A549 treated with Mapracorat at 1 μM for 4 hours (cell line): ENCODE data around the gene ZFP69. TPM values are rescaled to one million over a fixed set of nuclear protein-coding genes. Genes with fewer than 3 reads are reported as not detected.

Experiments used
- total RNA-seq: library from RNA; stranded (reverse); fragments of 200-300 nt; extraction: Qiagen RNA extraction; gene quantifications from 5 replicates; pipeline ENCODE4 v1.2.3, GENCODE V29; 2022

Gene ZFP69
- not detected in 5 replicates for total RNA-seq

GRCh38 chr1:40476924-40477677, at the start of gene ZFP69:
ZFP69 (plus strand) TSS chr1:40477290; CDS start chr1:40479362, 2,072 bp downstream.

GRCh38 chr1:40449684-40450494, 27.2 kb upstream of the ZFP69 start, which contains the start of gene ZFP69B:
ZFP69B (plus strand) TSS chr1:40450476; CDS start chr1:40450962, 486 bp downstream.

GRCh38 chr1:40508375-40509341, 31.6 kb downstream of the ZFP69 start, which contains the start of gene EXO5:
EXO5 (plus strand) TSS chr1:40508767; CDS start chr1:40514545, 5,778 bp downstream.

GRCh38 chr1:40531381-40532061, 54.4 kb downstream of the ZFP69 start, which contains the start of gene ZNF684:
ZNF684 (plus strand) TSS chr1:40531637; CDS start chr1:40533167, 1,530 bp downstream.

Other genes with a start within 250 kb of the ZFP69 start
- gene TMCO2, start 229.4 kb upstream of the ZFP69 start, total RNA-seq: not detected in 5 replicates
- 35.7 to 38.8 TPM (median 37.6 TPM) in 5 replicates for gene ZMPSTE24, start 219.1 kb upstream of the ZFP69 start, total RNA-seq
- 0.11 to 0.56 TPM (median 0.29 TPM) in 5 replicates for gene COL9A2, start 160.0 kb upstream of the ZFP69 start, total RNA-seq
- 8.5 to 11.0 TPM (median 9.3 TPM) in 5 replicates for gene SMAP2, start 103.6 kb upstream of the ZFP69 start, total RNA-seq
- 1.3 to 2.2 TPM (median 1.7 TPM) in 5 replicates for gene ZFP69B, start 26.8 kb upstream of the ZFP69 start, total RNA-seq
- gene EXO5, start 31.5 kb downstream of the ZFP69 start, total RNA-seq: 3.7 to 4.8 TPM (median 4.0 TPM) in 5 replicates
- gene ZNF684, start 54.3 kb downstream of the ZFP69 start, total RNA-seq: 2.0 to 3.4 TPM (median 2.7 TPM) in 5 replicates
- 0.97 to 1.3 TPM (median 1.1 TPM) in 5 replicates for gene RIMS3, start 188.4 kb downstream of the ZFP69 start, total RNA-seq
- 32.4 to 38.4 TPM (median 36.5 TPM) in 5 replicates for gene NFYC, start 214.4 kb downstream of the ZFP69 start, total RNA-seq